Measurements from ENCODE around the gene SEMA3F. TPM values are rescaled to one million over a fixed set of nuclear protein-coding genes. Genes with fewer than 3 reads are reported as not detected.

SEMA3F gene
- total RNA-seq, 4 donors from 2014 or later: 10.5 to 33.1 (median 12.9) TPM

DNA sequence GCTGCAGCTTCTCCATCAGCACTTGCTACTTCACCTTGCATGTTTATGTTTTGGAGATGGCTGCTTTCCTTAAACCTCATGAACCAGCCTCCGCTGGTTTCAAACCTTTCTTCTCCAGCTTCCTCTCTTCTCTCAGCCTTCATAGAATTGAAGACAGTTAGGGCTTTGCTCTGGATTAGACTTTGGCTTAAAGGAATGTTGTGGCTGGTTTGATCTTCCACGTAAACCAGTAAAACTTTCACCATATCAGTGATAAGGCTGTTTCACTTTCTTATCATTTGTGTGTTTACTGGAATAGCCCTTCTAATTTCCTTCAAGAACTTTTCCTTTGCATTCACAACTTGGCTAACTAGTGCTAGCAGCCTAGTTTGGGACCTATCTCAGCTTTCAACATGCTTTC is 24.6 kb downstream of the SEMA3F start:
- Histone ChIP-seq H3K4me3 (no peak overlapping the region), H3K36me3 (no peaks in the 10 kb centered on the region), H3K4me1 (no peaks in the 10 kb centered on the region), H3K9me3 (no peaks in the 10 kb centered on the region), H3K27me3 (no peaks in the 10 kb centered on the region), H3K27ac (no peak overlapping the region)
- intact Hi-C loops (cut with DNase I; ENCODE audit: low total_unique reads): no loop called here
- DNase-seq: no peak
- TF ChIP-seq, protein P1, sequence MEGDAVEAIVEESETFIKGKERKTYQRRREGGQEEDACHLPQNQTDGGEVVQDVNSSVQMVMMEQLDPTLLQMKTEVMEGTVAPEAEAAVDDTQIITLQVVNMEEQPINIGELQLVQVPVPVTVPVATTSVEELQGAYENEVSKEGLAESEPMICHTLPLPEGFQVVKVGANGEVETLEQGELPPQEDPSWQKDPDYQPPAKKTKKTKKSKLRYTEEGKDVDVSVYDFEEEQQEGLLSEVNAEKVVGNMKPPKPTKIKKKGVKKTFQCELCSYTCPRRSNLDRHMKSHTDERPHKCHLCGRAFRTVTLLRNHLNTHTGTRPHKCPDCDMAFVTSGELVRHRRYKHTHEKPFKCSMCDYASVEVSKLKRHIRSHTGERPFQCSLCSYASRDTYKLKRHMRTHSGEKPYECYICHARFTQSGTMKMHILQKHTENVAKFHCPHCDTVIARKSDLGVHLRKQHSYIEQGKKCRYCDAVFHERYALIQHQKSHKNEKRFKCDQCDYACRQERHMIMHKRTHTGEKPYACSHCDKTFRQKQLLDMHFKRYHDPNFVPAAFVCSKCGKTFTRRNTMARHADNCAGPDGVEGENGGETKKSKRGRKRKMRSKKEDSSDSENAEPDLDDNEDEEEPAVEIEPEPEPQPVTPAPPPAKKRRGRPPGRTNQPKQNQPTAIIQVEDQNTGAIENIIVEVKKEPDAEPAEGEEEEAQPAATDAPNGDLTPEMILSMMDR (IDR thresholded peaks at IDR 0.05): no peak
- no peak for TF ChIP-seq POLR2A (IDR thresholded peaks at IDR 0.05)

DNA sequence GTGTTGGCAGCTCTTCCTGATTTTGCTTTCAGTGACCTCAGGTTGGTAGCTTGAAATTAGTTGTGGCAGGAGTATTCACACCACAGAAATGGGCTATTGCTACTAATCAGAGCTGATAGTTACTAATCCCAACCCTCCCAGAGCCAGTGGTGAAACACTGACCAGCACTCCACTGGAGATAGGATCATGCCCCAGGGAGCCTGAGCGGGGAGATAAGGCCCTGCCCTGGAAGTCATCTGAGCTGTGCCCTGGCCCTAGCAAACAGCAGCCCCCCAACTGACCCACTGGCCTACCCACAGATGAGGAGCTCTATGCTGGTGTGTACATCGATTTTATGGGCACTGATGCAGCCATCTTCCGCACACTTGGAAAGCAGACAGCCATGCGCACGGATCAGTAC is 26.9 kb downstream of the SEMA3F start:
- Histone ChIP-seq H3K36me3 (no peaks in the 10 kb centered on the region), H3K27ac (no peak overlapping the region), H3K27me3 (no peaks in the 10 kb centered on the region), H3K4me1 (no peaks in the 10 kb centered on the region), H3K9me3 (no peaks in the 10 kb centered on the region), H3K4me3 (no peak overlapping the region)
- intact Hi-C loops (cut with DNase I; ENCODE audit: low total_unique reads): no loop called here
- TF ChIP-seq, protein P1 (IDR thresholded peaks at IDR 0.05): no peak
- no peak for TF ChIP-seq POLR2A (IDR thresholded peaks at IDR 0.05)
- DNase-seq: no peak

DNA sequence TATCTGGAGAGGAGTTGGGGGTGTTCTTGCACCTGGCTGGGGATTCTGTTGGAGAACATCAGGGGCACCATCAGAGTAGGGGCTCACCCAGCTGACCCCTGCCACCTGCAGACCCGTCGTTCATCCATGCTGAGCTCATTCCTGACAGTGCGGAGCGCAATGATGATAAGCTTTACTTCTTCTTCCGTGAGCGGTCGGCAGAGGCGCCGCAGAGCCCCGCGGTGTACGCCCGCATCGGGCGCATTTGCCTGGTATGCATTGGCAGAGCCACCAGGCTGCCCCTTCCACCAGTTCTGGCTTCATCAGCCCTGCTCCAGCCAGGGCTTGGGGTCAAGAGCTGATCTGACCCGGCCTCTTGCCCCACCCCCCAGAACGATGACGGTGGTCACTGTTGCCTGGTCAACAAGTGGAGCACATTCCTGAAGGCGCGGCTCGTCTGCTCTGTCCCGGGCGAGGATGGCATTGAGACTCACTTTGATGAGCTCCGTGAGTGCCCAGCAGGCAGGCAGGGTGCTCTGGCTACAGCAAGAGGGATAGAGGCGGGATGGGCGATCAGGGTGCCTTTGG is 27.5 kb downstream of the SEMA3F start:
- no peak overlapping the region for H3K27ac ChIP-seq
- no peaks in the 10 kb centered on the region for H3K27me3 ChIP-seq
- TF ChIP-seq, protein P1 (IDR thresholded peaks at IDR 0.05): no peak
- no peak for TF ChIP-seq POLR2A (IDR thresholded peaks at IDR 0.05)
- H3K4me3 ChIP-seq: no peak overlapping the region
- DNase-seq: no peak
- intact Hi-C loops (cut with DNase I; ENCODE audit: low total_unique reads): no loop called here
- H3K4me1 ChIP-seq: no peaks in the 10 kb centered on the region
- H3K9me3 ChIP-seq: no peaks in the 10 kb centered on the region
- H3K36me3 ChIP-seq: no peaks in the 10 kb centered on the region

DNA sequence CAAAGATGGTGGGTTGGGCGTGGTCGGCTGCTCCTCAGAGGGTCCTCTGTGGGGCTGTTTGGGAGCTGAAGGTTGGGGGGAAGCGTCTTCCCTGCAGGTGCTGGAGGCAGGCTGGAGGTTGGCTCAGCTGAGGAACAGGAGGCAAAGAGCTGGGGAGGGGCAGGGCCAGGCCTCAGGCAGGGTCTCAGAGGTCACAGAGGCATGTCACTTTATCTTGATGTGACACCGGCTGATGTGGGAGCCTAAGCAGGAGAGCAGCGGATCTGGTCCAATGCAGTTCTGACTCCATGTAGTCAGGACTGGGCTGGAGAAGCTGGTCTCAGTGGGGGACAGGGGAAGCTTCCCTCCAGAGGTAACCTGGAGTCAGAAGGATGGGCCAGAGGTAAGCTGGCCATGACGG is 28.6 kb downstream of the SEMA3F start:
- Histone ChIP-seq H3K27me3 (no peaks in the 10 kb centered on the region), H3K36me3 (no peaks in the 10 kb centered on the region), H3K4me3 (no peak overlapping the region), H3K4me1 (no peaks in the 10 kb centered on the region), H3K9me3 (no peaks in the 10 kb centered on the region), H3K27ac (no peak overlapping the region)
- DNase-seq: no peak
- no peak for TF ChIP-seq POLR2A (IDR thresholded peaks at IDR 0.05)
- TF ChIP-seq, protein P1 (IDR thresholded peaks at IDR 0.05): no peak
- intact Hi-C loops (cut with DNase I; ENCODE audit: low total_unique reads): no loop called here

DNA sequence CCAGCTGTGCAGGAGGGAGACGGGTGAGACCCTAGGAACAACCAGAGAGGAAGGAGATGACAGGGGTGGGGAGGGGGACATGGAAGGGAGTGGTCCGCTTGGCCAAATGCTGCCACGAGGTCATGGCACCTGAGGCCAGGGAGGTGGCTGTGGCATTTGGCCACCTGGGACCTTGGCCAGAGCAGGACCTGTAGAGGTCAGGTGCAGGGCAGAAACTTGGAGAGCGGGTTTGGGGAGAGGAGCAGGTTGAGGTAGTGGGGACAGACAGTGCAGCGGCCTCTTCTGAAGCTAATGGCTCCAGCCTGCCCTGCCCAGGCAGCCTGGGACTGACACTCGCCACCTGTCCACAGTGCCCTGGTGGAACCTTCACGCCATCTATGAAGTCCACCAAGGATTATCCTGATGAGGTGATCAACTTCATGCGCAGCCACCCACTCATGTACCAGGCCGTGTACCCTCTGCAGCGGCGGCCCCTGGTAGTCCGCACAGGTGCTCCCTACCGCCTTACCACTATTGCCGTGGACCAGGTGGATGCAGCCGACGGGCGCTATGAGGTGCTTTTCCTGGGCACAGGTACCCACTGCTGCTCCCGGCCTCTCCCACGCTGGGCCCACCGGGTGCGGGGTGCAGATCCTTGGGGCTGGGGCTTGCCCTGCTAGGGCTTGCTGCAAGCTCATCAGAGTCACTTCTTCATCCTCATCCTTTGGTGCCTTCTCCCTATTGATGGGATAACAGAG is 29.3 kb downstream of the SEMA3F start:
- Histone ChIP-seq H3K4me1 (no peaks in the 10 kb centered on the region), H3K27me3 (no peaks in the 10 kb centered on the region), H3K4me3 (no peak overlapping the region), H3K36me3 (no peaks in the 10 kb centered on the region), H3K9me3 (no peaks in the 10 kb centered on the region), H3K27ac (no peak overlapping the region)
- intact Hi-C loops (cut with DNase I; ENCODE audit: low total_unique reads): no loop called here
- no peak for DNase-seq
- no peak for TF ChIP-seq POLR2A (IDR thresholded peaks at IDR 0.05)
- TF ChIP-seq, protein P1 (IDR thresholded peaks at IDR 0.05): no peak
